K562 (cell line): Measurements from ENCODE around the gene FAM186B. TPM values are rescaled to one million over a fixed set of nuclear protein-coding genes. Genes with fewer than 3 reads are reported as not detected.

Source experiments
- ATAC-seq: fragments of 200-7000 bp; cut with Tn5 transposase; 3 replicates; pipeline ENCODE4 v1.9.1; 2020; ENCODE audit warnings: moderate library complexity
- BruUV-seq: library from RNA; stranded (reverse); fragments of 400-500 nt; replicated peaks from 2 replicates; lab custom pipeline; 2021; lab: Mats Ljungman, UMichigan
- CTCF ChIA-PET: fragments of 300-600 bp; formaldehyde crosslinking; extraction: SDS; loops from one replicate; lab custom pipeline; 2021; ENCODE audit warnings: low intra/inter-chr PET ratio; lab: Yijun Ruan, JAX
- POLR2A ChIA-PET: fragments of 300-600, 350-650 bp; sonication (Branson Sonifier 250); formaldehyde crosslinking; extraction: SDS; loops from one replicate; lab custom pipeline; 2021; ENCODE audit warnings: antibody characterized with exemption, inconsistent platforms; lab: Yijun Ruan, JAX
- DNase-seq, 4 experiments: peaks; one replicate each; pipeline versions ENCODE4 v3.0.0 to v3.0.0-alpha.2; 2011 to 2018; ENCODE audit warnings: low spot score in 3 of 4, mixed read lengths in 3 of 4; ENCODE audit errors: extremely low read depth in 1 of 4
- FAIRE-seq: peaks from 2 replicates; lab custom pipeline; 2011; peaks lifted over from hg19 to GRCh38; lab: Jason Lieb, UNC
- H2AFZ ChIP-seq: 2 replicates; pipeline ENCODE4 v1.6.0; 2011; ENCODE audit warnings: low read depth, low read length, control low read depth, inconsistent platforms
- H3K27ac ChIP-seq: fragments of 200-600 bp; 3 replicates; pipeline ENCODE4 v1.8.0; 2011; ENCODE audit warnings: low read depth, mild to moderate bottlenecking, control low read depth, inconsistent platforms, low read length, moderate library complexity, mixed read lengths; ENCODE audit errors: extremely low read depth
- H3K27me3 ChIP-seq, 2 experiments: fragments of 300-600 bp in 1 of 2; 2 replicates in 1 of 2; 3 replicates in 1 of 2; pipeline versions ENCODE4 v1.6.0 to v1.8.0; 2011; ENCODE audit warnings: inconsistent platforms in 2 of 2, low read length in 2 of 2, mild to moderate bottlenecking in 1 of 2, mixed read lengths in 1 of 2, moderate library complexity in 1 of 2; ENCODE audit not compliant: control insufficient read depth in 2 of 2, insufficient read depth in 2 of 2
- H3K36me3 ChIP-seq: fragments of 300-600 bp; 3 replicates; pipeline ENCODE4 v1.8.0; 2011; ENCODE audit warnings: mild to moderate bottlenecking, low read length, inconsistent platforms; ENCODE audit not compliant: control insufficient read depth, insufficient read depth
- H3K4me1 ChIP-seq, 2 experiments: fragments of 200-600 bp in 1 of 2; replicated peaks in 1 of 2; 2 replicates in 1 of 2; 3 replicates in 1 of 2; pipeline versions ENCODE4 v1.5.1 to v1.8.0; 2011; ENCODE audit warnings: inconsistent platforms in 2 of 2, low read length in 2 of 2, mild to moderate bottlenecking in 1 of 2, mixed read lengths in 1 of 2, moderate library complexity in 1 of 2; ENCODE audit not compliant: control insufficient read depth in 2 of 2, insufficient read depth in 2 of 2
- H3K4me2 ChIP-seq: 2 replicates; pipeline ENCODE4 v1.6.1; 2011; ENCODE audit warnings: low read length, control low read depth, inconsistent platforms, mixed read lengths; ENCODE audit not compliant: insufficient read depth
- H3K4me3 ChIP-seq: fragments of 200-600 bp; sonication (generic), shearing (Covaris generic); 2 replicates; pipeline ENCODE4 v1.5.1; 2016; ENCODE audit warnings: control low read depth, inconsistent platforms
- H3K79me2 ChIP-seq: fragments of 200-600 bp; 3 replicates; pipeline ENCODE4 v1.8.0; 2011; ENCODE audit warnings: low read length, inconsistent platforms; ENCODE audit not compliant: control insufficient read depth, insufficient read depth
- H3K9ac ChIP-seq, 2 experiments: 2 replicates each; pipeline versions ENCODE4 v1.6.0 to v1.6.1; 2011; ENCODE audit warnings: low read depth in 2 of 2, low read length in 2 of 2, control low read depth in 1 of 2, inconsistent platforms in 1 of 2, mild to moderate bottlenecking in 1 of 2, mixed read lengths in 1 of 2; ENCODE audit not compliant: insufficient read depth in 1 of 2
- H3K9me1 ChIP-seq: one replicate; pipeline ENCODE4 v1.6.0; 2011; ENCODE audit warnings: inconsistent platforms, mild to moderate bottlenecking, low read length, moderate library complexity; ENCODE audit not compliant: control insufficient read depth, insufficient read depth
- H3K9me3 ChIP-seq: replicated peaks from 2 replicates; pipeline ENCODE4 v1.5.1; 2011; ENCODE audit warnings: low read depth, low read length, inconsistent platforms; ENCODE audit not compliant: control insufficient read depth, insufficient read depth
- H4K20me1 ChIP-seq: replicated peaks from 2 replicates; pipeline ENCODE4 v1.6.1; 2011; ENCODE audit warnings: low read length, inconsistent platforms, mixed read lengths; ENCODE audit not compliant: control insufficient read depth, insufficient read depth
- MAFG ChIP-seq: fragments of 450-650 bp; conservative IDR thresholded peaks from 2 replicates; pipeline ENCODE4 v1.6.1; 2016; ENCODE audit warnings: missing genetic modification characterization, missing compliant biosample characterization
- SIX5 ChIP-seq, 2 experiments: IDR thresholded peaks; 2 replicates each; pipeline ENCODE4 v1.6.1; 2011; ENCODE audit warnings: low read length in 2 of 2, borderline replicate concordance in 1 of 2, low read depth in 1 of 2, mild to moderate bottlenecking in 1 of 2, moderate library complexity in 1 of 2; ENCODE audit not compliant: insufficient read depth in 1 of 2
- SPI1 ChIP-seq: IDR thresholded peaks from 2 replicates; pipeline ENCODE4 v1.6.1; 2011; ENCODE audit warnings: low read depth, low read length, control low read depth, borderline replicate concordance
- ZNF174 ChIP-seq: fragments of 250-450 bp; sonication (Bioruptor Pico); IDR thresholded peaks from 2 replicates; pipeline ENCODE4 v1.4.0; 2020; ENCODE audit warnings: mild to moderate bottlenecking
- WGBS: fragments of 100-300 bp; shearing (Covaris generic); methylation state at CpG from one replicate; pipeline ENCODE4 v1.1.6; 2016; ENCODE audit warnings: low coverage, mixed read lengths; ENCODE audit not compliant: insufficient coverage; ENCODE audit errors: missing lambda C conversion rate; 5-methylcytosine and 5-hydroxymethylcytosine counted together
- in situ Hi-C: fragments of 300-500 bp; cut with MboI; formaldehyde crosslinking; loops from 4 replicates; pipeline ENCODE4 v1.15.0; 2018; ENCODE audit warnings: inconsistent platforms, mixed read lengths
- intact Hi-C: fragments of 100-400 bp; cut with micrococcal nuclease; formaldehyde crosslinking; loops from 2 replicates; pipeline ENCODE4 v1.14.2; 2022
- polyA plus RNA-seq, 8 experiments: library from polyadenylated mRNA; depleted of rRNA in 4 of 8; stranded (reverse) in 5 of 8; unstranded in 3 of 8; fragments of >200 nt; fragmentation: Nextera tagmentation in 2 of 8; fragmentation: Illumina TruSeq in 1 of 8; extraction: Ambion mirVana in 2 of 8; extraction: Trizol in 1 of 8; gene quantifications; 2 replicates each; pipeline versions ENCODE4 v1.2.1 to v1.2.3, GENCODE V29; 2011 to 2014; ENCODE audit warnings: inconsistent platforms in 1 of 8, missing spikeins in 1 of 8
- total RNA-seq, 7 experiments: library from RNA; depleted of rRNA in 6 of 7; stranded (reverse); fragments of >200 nt in 6 of 7; fragmentation: Illumina TruSeq in 2 of 7; extraction: Trizol in 2 of 7; gene quantifications; 2 replicates each; pipeline versions ENCODE4 v1.2.1 to v1.2.3, GENCODE V29; 2011 to 2021; ENCODE audit warnings: low replicate concordance in 1 of 7

The FAM186B gene
- total and polyA plus RNA-seq, 9 of the 15 experiments (the other 6 are each of a cell fraction or from before 2014, with no cell fraction given): 0.07 to 0.42 (median 0.15) TPM

- POLR2A ChIA-PET: interaction anchor here (0.6 to 2.9 kb wide), 3 partner anchors 13 to 117 kb away, joined by 3 to 9 read pairs (median 3); partner anchors contain the start of gene TMBIM6
- intact Hi-C loops: no loop called here
These were observed 47.6 kb upstream of the FAM186B start for GRCh38 chr12:49652921-49653520.

GRCh38 chr12:49651855-49652254 is 46.4 kb upstream of the FAM186B start:
- H3K4me3 ChIP-seq: no peak overlapping the region
- no peak overlapping the region for H3K27ac ChIP-seq
- H3K4me1 ChIP-seq: peaks cover 0 to 8% of the 10 kb centered on the region in 2 experiments; a peak in 2 of 5 replicates
- 48% methylated on average over 4 of the region's 8 CpGs for WGBS
- no TSS peak for BruUV-seq
- in situ Hi-C loops: no loop called here
- CTCF ChIA-PET: no interaction called here
- H3K9me1 ChIP-seq: no peaks in the 10 kb centered on the region
- no peaks in the 10 kb centered on the region for H3K27me3 ChIP-seq
- no peak overlapping the region; a peak in 1 of 4 replicates for H3K9ac ChIP-seq
- H3K36me3 ChIP-seq: peaks cover 2% of the 10 kb centered on the region; the same call in 1 of the 3 replicates
- H4K20me1 ChIP-seq: no peaks in the 10 kb centered on the region; the same call in 1 of the 2 replicates
- H3K4me2 ChIP-seq: no peak overlapping the region
- H3K79me2 ChIP-seq: no peaks in the 10 kb centered on the region
- no peak for TF ChIP-seq ZNF174 (CRISPR knock-in tag)
- TF ChIP-seq SIX5 (IDR thresholded peaks at IDR 0.05; ENCODE audit: borderline replicate concordance in 1 of 2, insufficient read depth in 1 of 2, low read depth in 1 of 2, low read length in 2 of 2): no peak
- intact Hi-C loops: no loop called here
- ATAC-seq: no peak
- DNase-seq: no peak
- H3K9me3 ChIP-seq: no peaks in the 10 kb centered on the region
- FAIRE-seq: no peak
- POLR2A ChIA-PET: interaction anchor here (1.2 to 1.4 kb wide), 2 partner anchors 8 to 11 kb away, joined by 3 read pairs; no protein-coding TSS in a partner anchor
- H2AFZ ChIP-seq: no peak overlapping the region

More at GRCh38 chr12:49652921-49653520, 47.6 kb upstream of the FAM186B start:
- no peaks in the 10 kb centered on the region for H3K9me1 ChIP-seq
- ATAC-seq: no peak
- TF ChIP-seq MAFG (tag) (no peak), SPI1 (0 out of 2 replicates have a peak, but pooled peaks have one; percentile 9)
- TF ChIP-seq, all 486 proteins: peak for 1
- no peaks in the 10 kb centered on the region for H3K79me2 ChIP-seq
- H3K36me3 ChIP-seq: peaks cover 2% of the 10 kb centered on the region; the same call in 1 of the 3 replicates
- BruUV-seq: no TSS peak
- in situ Hi-C loops: no loop called here
- CTCF ChIA-PET: no interaction called here
- H3K27me3 ChIP-seq: no peaks in the 10 kb centered on the region
- no peaks in the 10 kb centered on the region for H3K9me3 ChIP-seq
- peak overlapping the region in 1 of 2 experiments; percentile 14; a peak in 1 of 4 replicates for H3K9ac ChIP-seq
- H3K27ac ChIP-seq: no peak overlapping the region
- peaks cover 0 to 7% of the 10 kb centered on the region in 2 experiments; a peak in 2 of 5 replicates for H3K4me1 ChIP-seq
- no peak overlapping the region for H2AFZ ChIP-seq
- DNase-seq: no peak
- 67% methylated on average over 4 of the region's 4 CpGs for WGBS
- H3K4me2 ChIP-seq: no peak overlapping the region
- no peaks in the 10 kb centered on the region; the same call in 1 of the 2 replicates for H4K20me1 ChIP-seq
- no peak for FAIRE-seq
- H3K4me3 ChIP-seq: no peak overlapping the region
